Activated CD4-positive, alpha-beta T cell treated with anti-CD3 and anti-CD28 coated beads for 24 hours (primary cell): Measurements from ENCODE around the gene HSD3B1.

Experiments
- DNase-seq, 2 donors: peaks; one replicate each; pipeline ENCODE4 v3.0.0-alpha.2; 2020; ENCODE audit warnings: low read depth in 2 of 2

Gene HSD3B1

GRCh38 chr1:119506941-119507340 is at the start of gene HSD3B1:
Gene HSD3B1, plus strand, starts transcription at chr1:119507210. Its CDS starts 267 bp downstream, at chr1:119507477.
- no peak for DNase-seq

DNA sequence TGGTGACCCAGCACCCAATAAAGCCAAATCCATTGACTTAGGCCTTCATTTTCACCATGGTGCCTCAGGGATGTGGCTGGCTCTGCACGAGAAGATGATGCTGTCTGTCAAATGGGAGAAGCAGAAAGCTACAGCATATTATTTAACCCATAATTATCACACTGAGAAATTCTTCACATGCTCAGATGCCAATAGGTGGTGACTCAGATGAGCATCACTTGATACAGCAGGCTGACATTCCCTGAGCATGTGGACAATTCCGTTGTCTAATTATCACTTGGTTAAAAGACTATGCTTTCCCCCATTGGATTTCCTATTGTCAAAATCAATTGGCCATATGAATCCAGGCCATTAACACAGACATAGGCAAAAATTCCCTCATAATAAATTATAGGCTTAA is 44.0 kb upstream of the HSD3B1 start:
- DNase-seq, result no peak

DNA sequence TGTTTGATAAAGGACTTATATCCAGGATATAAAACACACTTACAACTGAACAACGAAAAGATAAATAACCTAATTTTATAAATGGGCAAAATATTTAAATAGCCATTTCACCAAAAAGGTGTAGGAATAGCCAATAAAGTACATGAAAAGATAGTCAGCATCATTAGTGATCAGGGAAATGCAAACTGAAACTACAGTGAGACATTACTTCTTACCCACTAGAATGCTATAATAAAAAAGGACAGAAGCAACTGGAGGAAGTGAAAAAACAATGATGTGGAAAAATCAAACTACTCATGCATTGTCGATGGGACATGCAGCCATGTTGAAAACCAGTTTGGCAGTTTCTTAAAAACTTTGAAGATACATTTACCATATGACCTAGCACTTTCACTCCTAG is 43.4 kb upstream of the HSD3B1 start:
- DNase-seq, result no peak

DNA sequence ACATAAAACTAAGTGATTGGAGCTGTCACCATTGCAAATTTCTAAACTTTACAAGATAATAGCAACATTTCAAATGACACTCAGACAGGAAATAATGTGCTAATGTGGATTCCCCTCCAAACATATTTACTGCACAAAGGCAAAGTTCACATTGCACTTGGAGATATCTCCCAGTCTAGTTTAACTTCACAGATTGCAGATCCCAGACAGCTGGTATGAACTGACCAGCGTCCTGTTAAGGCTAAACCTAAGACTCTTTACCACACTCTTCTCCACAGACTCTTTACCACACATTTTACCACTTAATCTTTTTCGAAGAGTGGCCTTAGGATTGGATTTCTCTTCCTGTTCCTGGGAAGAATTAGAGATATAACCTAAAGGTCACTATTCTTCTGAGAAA is 40.6 kb upstream of the HSD3B1 start:
- no peak for DNase-seq

DNA sequence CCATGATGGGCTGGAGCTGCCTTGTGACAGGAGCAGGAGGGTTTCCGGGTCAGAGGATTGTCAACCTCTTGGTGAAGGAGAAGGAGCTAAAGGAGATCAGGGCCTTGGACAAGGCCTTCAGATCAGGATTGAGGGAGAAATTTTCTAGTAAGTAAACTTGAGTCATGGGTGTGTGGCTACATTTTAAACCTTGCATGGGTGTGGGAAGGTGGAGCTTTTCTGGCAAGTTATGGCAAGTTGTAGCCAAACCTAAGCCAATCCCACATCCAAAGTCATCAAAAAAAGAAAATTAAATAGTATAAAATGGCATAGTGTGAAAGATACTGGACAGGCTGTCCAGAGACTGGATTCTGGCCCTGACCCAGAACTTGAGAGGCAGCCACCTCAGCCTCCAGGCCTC is 39.8 kb upstream of the HSD3B1 start:
- DNase-seq, result no peak

DNA sequence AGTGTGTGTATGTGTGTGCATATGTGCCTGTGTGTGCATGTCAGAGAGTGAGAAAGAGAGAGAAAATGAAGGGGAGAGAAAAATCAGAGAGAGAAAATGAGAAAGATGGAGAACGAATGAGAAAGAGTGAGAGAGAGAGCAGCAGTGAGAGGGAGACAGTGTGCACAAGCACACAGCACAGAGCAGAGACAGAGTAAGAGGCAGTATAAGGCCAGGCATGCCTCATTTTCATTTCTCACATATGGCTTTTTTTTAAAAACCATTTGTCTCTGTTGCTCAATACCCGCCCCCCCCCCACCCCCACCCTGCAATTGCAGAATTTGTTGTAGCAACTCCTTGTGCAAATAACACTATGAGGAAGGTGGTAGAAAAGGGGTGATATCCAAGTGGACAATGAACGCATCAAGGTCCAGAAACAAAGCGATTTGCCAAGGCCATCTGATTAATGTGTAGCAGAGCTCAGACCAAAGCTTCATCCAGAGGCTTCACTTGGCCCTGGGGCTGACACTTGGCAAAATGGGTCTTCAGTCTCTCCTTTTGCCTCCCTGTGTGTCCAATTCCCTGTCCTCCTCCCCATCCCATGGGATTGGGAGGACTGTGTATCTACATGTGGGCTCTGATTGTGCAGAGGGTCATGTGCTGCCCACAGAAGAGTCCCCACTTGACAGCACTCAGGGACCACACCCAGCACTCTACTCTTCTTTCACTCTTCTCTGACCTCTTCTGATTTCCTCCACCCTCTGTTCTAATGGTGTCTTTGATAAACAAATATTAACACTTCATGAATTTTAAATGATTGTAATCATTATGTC is 38.9 kb upstream of the HSD3B1 start:
- DNase-seq, result no peak

DNA sequence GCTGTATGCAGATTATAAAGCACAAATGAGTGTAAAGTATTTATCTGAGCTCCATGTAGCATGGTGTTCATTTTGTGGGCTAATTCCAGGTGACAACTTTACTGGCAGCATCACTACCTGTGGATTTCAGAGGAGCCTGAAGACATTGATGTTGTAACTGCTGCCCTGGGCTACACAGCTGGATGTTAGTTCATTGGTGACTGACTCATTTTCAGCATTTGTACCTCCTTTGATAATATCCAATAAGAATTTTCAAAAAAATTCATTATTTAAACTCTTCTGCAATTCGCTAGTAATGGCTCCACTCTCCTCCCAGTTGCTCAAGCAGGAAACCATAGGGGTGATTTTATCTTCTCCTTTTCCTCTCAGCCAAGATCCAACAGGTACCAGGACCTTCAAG is 37.3 kb upstream of the HSD3B1 start:
- no peak for DNase-seq

DNA sequence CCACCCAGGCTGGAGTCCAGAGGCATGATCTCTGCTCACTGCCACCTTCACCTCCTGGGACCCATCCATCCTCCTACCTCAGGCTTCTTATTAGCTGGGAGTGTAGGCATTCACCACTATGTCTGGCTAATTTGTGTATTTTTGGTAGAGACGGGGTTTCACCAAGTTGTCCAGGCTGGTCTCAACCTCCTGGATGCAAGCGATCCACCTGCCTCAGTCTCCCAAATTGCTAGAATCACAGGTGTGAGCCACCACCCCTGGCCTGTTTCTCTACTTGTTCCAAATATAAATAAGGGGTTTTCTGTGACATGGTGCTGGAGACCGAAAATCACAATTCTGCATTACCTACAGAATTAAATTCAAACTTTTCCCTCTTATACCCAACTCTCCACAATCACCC is 36.6 kb upstream of the HSD3B1 start:
- no peak for DNase-seq

GRCh38 chr1:119470958-119471357 is 36.1 kb upstream of the HSD3B1 start:
- DNase-seq, result no peak

- DNase-seq, result no peak
Measured at GRCh38 chr1:119471566-119471965, 35.4 kb upstream of the HSD3B1 start.

- DNase-seq, result no peak
Measured at GRCh38 chr1:119472080-119472818, 34.8 kb upstream of the HSD3B1 start.

DNA sequence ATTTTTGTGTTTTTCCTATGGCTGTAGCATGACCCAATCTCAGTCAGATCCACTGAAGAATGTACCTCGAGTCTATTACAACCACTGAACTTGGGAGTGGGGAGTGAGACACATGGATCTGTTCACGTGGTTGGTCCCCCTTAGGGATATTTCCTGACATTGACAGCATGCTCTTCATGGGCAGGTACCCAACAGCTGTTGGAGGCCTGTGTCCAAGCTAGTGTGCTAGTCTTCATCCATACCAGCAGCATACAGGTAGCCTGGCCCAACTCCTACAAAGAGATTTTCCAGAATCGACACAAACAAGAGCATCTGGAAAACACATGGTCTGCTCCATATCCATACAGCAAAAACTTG is 34.2 kb upstream of the HSD3B1 start:
- no peak for DNase-seq

DNA sequence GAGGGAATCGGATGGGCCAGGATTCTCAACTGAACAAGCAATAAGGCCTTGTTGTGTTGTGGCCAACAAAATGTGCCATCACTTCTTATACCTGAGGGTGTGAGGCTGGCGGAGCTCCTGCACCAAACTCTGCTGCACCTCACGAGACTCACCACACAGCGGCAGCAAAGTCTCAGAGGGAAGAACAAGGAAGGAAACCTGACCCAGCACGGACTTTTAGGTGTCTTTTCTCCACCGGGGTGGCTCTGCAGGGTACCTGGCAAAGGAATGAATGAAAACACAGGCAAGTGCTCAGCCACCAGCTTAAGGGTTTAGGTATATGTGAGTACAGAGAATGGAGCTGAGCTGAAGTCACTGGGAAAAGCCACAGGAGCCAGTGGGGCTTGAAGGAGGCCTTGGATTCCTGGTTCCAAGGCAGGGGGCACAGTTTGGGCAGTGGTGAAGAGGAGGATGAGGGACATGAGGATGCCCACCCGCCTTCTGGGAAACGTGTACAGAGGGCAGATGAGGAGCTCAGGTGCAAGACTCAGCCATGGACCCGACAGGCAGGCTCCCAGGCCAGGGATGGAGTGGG is 31.1 kb upstream of the HSD3B1 start:
- peak in 1 of 2 donors; percentile 16 for DNase-seq

- no peak for DNase-seq
Measured at GRCh38 chr1:119477710-119478109, 29.3 kb upstream of the HSD3B1 start.

- no peak for DNase-seq
Measured at GRCh38 chr1:119480175-119480574, 26.8 kb upstream of the HSD3B1 start.

GRCh38 chr1:119481951-119482350 is 25.1 kb upstream of the HSD3B1 start:
- DNase-seq, result no peak

DNA sequence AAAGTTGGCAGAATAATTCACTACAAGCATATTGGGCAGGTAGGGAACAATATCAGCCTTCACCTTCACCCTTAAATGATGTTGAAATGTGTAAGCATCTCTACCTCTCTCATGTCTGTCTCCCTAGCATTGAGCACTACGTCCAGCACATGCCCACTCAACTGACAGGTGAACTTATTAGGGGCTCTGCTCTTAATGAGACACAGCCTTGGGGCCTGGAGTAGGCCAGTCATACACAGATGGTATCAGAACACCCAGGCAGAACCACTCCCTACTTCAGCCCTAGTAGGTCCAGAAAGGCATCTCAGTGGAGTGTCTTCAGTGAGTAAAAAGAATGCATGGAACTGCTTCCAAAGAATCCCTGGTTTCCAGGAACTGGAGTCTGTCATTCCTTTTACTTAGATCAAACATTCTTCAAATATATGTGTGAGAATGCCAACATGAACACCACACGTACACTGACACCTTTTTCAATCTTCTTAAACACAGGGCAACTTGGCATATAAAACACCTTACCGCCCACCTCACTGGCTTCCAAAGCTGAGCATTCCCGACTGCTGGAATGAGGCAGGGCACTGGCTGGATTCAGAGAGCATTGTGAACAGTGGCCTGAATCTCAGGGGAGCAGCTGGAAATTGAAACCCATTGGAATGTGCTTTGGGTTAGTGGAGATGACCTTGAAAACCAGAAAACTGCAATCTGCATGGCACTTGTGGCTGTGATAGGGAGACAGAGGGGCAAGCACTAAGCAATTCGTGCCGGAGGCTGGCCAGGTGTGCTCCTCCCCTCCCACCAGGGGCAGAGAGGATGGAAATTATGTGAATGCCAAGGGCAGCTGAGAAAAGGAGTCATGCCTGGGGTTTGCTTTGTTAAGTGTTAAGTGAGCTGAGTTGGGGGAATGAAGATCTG is 24.2 kb upstream of the HSD3B1 start:
- DNase-seq, result no peak

GRCh38 chr1:119483441-119484200 is 23.4 kb upstream of the HSD3B1 start:
- DNase-seq, result no peak

GRCh38 chr1:119485201-119485600 is 21.8 kb upstream of the HSD3B1 start:
- DNase-seq, result no peak

DNA sequence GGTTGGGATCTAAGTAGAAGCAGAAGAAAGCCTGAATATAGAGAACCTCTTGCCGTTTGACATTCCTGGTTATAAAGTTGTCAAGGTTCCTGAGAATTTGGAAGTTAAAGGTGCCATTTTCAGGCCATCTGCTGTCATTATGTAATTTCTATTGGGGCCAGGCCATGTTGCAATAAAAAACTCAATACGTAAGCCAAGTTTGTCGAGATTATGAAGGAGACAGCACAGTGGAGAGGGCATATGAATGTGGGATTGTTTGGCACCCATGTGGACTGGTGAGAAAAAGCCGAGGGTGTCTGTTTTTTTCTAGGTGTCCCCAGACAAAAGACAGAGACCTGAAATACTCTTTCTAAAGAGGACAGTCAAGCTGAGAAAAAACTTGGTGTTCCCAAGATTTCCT is 18.8 kb upstream of the HSD3B1 start:
- no peak for DNase-seq

DNA sequence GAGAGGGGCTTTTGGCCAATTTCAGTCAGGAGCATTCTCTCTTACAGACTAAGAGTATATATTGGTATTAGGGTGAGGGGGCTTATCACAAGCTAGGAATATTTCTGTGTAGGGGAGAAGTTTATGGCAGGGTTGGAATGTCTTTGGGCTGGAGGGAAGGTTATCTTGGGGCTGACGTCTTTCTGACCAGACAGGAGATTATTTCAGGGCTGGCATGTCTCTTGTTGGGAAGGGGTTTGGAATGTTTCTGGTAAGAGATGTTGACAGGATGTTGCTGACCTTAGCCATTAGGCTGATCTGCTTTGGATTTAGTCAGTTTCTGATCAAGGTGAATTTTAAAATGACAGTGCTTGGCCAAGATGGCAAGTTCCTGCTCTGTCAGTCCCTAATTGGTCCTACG is 17.8 kb upstream of the HSD3B1 start:
- no peak for DNase-seq
